Mononuclear cell (primary cell): ENCODE measurements around the gene PNLIPRP1. TPM values are rescaled to one million over a fixed set of nuclear protein-coding genes. Genes with fewer than 3 reads are reported as not detected.

ENCODE experiments used
- H3K27me3 ChIP-seq: 2 replicates; pipeline ENCODE4 v1.6.0; 2011; ENCODE audit warnings: low read length, control low read depth; ENCODE audit not compliant: insufficient read depth
- H3K4me1 ChIP-seq: 2 replicates; pipeline ENCODE4 v1.5.1; 2011; ENCODE audit warnings: mild to moderate bottlenecking, low read length, control low read depth; ENCODE audit not compliant: insufficient read depth
- H3K4me3 ChIP-seq: 2 replicates; pipeline ENCODE4 v1.5.1; 2011; ENCODE audit warnings: mild to moderate bottlenecking, low read length, moderate library complexity
- H3K9me3 ChIP-seq: 2 replicates; pipeline ENCODE4 v1.5.1; 2011; ENCODE audit warnings: low read depth, mild to moderate bottlenecking, control low read depth, low read length
- total RNA-seq: library from RNA; depleted of rRNA; stranded (reverse); fragments of >200 nt; gene quantifications from one replicate; pipeline ENCODE4 v1.2.3, GENCODE V29; 2012

The PNLIPRP1 gene
- total RNA-seq, 1 donor = not detected

DNA sequence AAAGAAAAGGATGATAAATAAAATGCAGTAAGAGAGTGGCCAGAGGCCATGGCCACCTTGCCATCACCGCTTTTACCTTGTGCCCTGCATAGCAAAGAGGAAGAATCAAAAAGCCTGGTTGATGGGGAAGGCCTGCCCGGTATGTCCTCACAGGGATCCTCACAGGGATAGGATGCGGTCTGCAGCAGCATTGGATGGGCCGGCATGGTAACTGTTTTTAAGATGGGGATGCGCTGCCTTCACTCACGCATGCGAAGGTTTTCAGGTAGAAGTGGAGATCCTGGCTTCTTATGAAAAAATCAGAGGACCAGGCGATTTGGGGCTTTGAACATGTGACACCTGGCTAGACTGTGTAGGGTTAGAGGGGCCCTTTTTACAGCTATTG is 42.4 kb downstream of the PNLIPRP1 start:
- H3K4me3 ChIP-seq = no peak overlapping the region
- H3K27me3 ChIP-seq = no peaks in the 10 kb centered on the region
- H3K9me3 ChIP-seq = no peaks in the 10 kb centered on the region
- no peaks in the 10 kb centered on the region for H3K4me1 ChIP-seq

DNA sequence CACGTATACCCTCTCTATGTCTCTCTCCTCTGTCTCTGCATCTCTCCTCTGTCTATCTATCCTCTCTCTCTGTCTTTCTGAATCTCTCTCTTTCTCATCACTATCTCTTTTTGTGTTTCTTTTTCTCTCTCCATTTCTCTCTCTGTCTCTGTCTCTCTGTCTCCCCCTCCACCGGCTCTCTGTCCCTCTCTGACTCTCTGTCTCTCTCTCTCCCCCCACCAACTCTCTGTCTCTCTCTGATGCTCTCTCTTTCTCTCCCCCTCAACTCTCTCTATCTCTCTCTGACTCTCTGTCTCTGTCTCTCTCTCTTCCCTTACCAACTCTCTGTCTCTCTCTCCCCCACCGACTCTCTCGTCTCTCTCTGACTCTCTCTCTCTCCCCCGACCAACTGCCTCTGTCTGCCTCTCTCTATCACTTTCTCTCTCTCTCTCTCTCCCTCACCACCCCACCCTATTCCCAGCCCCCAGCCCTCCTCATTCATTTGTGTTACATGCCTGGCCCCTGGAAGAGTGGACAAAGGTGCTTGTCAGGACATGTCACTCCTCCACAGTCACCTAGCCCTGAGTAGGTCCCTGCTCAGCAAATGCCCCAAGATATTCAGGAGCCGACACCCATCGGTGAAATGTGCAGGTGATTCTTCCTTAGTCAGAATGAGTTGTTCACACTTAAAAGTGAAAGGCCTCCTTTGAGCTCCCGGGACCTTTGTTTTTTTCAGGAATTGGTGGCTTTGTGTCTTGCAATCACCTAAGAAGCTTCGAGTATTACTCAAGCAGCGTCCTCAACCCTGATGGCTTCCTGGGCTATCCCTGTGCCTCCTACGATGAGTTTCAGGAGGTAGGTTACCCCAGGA is 43.6 kb downstream of the PNLIPRP1 start:
- no peaks in the 10 kb centered on the region for H3K4me1 ChIP-seq
- no peaks in the 10 kb centered on the region for H3K27me3 ChIP-seq
- H3K4me3 ChIP-seq = no peak overlapping the region
- H3K9me3 ChIP-seq = no peaks in the 10 kb centered on the region

DNA sequence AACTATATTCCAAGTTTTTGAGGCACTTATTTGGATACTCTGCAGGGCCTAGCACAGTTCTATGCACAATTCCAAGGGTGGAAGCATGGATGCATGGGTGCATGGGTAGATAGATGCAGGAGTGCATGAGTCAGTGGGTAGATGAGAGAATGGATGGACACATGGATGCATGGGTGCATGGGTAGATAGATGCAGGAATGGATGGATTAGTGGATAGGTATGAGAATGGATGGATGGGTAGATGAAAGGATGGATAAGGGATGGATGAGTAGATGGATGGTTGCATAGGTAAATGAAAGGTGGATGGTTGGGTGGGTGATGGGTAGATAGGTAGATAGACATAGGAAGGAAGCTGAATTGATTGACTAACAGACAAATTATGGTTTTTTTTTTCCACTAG is 45.6 kb downstream of the PNLIPRP1 start:
- no peaks in the 10 kb centered on the region for H3K9me3 ChIP-seq
- H3K4me3 ChIP-seq = no peak overlapping the region
- H3K4me1 ChIP-seq = no peaks in the 10 kb centered on the region
- H3K27me3 ChIP-seq = no peaks in the 10 kb centered on the region

DNA sequence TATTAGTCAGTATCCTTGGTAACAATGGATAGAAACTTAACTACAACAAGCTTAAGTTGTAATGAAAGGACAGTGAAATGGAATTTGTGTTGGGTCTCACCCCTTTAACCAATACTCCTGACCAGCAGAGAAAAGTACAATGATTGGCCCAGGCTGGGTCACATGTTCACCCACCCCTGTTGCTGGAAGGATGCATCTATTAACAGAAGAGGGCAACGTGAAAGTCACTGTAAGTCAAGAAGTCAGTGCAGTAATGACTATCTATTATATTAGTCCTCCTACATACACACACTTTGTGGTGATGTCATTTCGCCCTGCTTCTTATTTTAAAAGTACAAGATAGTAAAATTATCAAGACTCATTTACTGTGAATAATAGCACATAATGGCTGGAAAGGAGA is 46.2 kb downstream of the PNLIPRP1 start:
- H3K4me3 ChIP-seq = no peak overlapping the region
- no peaks in the 10 kb centered on the region for H3K9me3 ChIP-seq
- no peaks in the 10 kb centered on the region for H3K4me1 ChIP-seq
- H3K27me3 ChIP-seq = no peaks in the 10 kb centered on the region

DNA sequence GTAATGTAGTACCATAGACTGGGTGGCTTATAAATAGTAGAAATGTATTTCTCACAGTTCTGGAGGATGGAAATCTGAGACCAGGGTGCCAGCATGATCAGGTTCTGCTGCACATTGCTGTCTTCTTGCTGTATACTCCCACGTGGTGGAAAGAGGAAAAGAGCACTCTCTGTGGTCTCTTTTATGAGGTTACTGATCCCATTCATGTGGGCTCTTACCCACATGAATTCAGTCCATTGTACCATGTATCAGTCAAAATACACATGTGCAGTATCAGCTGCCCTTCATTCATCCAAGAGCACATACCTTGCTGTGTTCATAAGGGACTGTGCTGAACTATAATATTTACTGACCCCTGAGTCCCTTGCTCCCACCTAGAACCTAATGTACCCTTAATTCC is 47.1 kb downstream of the PNLIPRP1 start:
- H3K9me3 ChIP-seq = no peaks in the 10 kb centered on the region
- no peaks in the 10 kb centered on the region for H3K27me3 ChIP-seq
- H3K4me3 ChIP-seq = no peak overlapping the region
- H3K4me1 ChIP-seq = no peaks in the 10 kb centered on the region

DNA sequence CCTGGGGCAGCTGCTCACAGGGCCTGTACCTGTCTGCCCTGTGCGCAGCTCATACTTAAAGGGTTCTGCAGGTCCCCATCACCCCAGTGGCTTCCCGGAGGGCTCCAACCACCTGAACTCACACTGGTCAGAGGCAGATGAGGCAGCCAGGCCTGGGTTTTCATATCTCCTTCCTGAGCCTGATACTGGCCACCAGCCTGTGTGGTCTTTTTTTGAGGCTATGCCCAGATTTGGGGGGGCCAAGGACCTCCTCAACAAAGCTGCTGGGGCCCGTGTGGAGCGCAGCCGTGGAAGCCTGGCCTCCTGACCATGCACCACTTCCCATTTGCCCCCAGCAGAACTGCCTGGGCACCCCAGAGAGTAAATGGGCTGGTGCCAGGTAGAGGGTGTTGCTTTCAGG is 55.7 kb downstream of the PNLIPRP1 start:
- H3K4me3 ChIP-seq = no peak overlapping the region
- H3K27me3 ChIP-seq = no peaks in the 10 kb centered on the region
- no peaks in the 10 kb centered on the region for H3K9me3 ChIP-seq
- H3K4me1 ChIP-seq = no peaks in the 10 kb centered on the region

DNA sequence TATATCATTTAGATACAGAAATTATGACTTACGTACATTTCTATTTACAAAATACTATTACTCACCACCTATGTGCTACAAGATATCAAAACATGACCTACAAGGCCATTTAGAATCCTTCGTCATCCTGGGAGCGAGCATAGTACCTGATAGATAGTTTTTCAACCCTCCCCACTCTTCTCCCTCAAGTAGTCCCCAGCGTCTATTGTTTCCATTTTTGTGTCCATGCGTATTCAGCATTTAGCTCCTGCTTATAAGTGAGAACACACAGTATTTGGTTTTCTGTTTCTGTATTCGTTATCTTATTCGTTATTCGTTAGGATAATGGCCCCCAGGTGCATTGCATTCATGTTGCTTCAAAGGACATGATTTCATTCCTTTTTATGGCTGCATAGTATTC is 58.1 kb downstream of the PNLIPRP1 start:
- H3K4me1 ChIP-seq = no peaks in the 10 kb centered on the region
- H3K4me3 ChIP-seq = no peak overlapping the region
- no peaks in the 10 kb centered on the region for H3K9me3 ChIP-seq
- no peaks in the 10 kb centered on the region for H3K27me3 ChIP-seq

DNA sequence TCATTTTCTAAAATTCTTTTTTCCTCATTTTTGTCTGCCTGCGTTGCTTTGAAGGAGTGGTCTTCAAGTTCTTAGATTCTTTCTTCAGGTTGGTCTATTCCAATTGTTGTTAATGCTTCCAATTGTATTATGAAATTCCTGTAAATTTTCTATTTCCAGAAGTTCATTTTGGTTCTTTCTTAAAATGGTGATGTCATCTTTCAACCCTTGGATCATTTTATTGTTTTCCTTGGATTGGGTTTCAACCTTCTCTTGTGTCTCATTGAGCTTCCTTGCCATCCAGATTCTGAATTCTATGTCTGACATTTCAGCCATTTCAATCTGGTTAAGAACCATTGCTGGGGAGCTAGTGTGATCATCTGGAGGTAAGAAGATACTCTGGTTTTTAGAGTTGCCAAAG is 63.1 kb downstream of the PNLIPRP1 start:
- Histone ChIP-seq H3K4me1 (no peaks in the 10 kb centered on the region), H3K9me3 (no peaks in the 10 kb centered on the region), H3K4me3 (no peak overlapping the region), H3K27me3 (no peaks in the 10 kb centered on the region)

DNA sequence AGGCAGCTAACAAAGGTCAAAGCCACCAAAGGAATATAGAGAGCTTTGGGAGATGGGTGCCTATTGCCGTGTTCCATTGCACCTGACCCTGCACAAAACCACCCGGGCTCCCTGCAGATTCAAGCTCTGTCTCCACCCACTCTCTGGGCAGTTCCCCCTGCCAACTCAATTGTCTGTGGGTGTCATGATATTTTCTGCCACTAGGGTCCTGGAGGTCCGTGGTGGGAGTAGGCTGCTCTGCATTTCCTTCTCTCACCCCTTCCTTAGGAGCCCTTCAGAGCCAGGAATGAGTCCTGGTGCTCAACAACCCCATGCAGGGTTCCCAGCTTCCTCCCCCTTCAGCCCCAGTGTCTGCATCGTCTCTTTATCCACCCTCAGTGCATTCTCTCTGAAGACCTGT is 64.1 kb downstream of the PNLIPRP1 start:
- H3K9me3 ChIP-seq = no peaks in the 10 kb centered on the region
- no peaks in the 10 kb centered on the region for H3K27me3 ChIP-seq
- no peak overlapping the region for H3K4me3 ChIP-seq
- H3K4me1 ChIP-seq = no peaks in the 10 kb centered on the region

DNA sequence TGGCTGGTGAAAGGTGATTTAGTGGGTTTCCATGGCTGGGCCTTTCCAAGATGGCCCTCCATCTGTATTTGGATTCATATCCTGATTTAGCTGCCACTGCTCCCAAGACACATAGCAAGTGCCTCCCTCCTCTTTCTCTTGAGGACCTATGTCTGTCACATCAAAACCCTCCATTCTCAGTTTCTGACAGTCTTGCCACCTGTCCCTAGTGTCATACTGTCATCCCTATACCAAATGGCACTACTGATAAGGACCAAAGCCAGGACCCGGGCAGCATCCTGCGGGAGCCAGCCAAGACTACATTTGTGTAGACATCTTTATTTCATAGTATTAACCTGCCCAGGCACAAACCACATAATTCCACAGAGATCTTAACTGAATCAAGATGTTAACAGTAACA is 64.8 kb downstream of the PNLIPRP1 start:
- Histone ChIP-seq H3K27me3 (no peaks in the 10 kb centered on the region), H3K4me1 (no peaks in the 10 kb centered on the region), H3K9me3 (no peaks in the 10 kb centered on the region), H3K4me3 (no peak overlapping the region)

DNA sequence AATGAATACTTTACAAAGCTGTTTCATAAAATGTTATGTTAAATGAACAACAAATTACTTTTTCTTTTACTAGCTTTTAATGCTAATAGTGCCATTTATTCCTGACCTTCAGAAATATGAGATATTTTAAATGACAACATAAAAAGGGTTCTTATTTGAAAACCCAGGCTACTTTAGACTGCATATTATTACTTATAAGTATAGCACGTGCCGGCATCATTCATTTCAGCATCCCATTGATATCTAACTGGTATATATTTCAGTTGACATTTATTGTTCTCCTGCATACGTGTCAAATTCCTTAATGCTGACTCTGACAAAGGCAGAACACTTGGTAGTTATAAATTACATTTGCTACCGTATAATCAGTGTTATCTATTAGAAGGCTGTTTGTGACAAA is 65.3 kb downstream of the PNLIPRP1 start:
- H3K4me3 ChIP-seq = no peak overlapping the region
- no peaks in the 10 kb centered on the region for H3K4me1 ChIP-seq
- no peaks in the 10 kb centered on the region for H3K9me3 ChIP-seq
- H3K27me3 ChIP-seq = no peaks in the 10 kb centered on the region

DNA sequence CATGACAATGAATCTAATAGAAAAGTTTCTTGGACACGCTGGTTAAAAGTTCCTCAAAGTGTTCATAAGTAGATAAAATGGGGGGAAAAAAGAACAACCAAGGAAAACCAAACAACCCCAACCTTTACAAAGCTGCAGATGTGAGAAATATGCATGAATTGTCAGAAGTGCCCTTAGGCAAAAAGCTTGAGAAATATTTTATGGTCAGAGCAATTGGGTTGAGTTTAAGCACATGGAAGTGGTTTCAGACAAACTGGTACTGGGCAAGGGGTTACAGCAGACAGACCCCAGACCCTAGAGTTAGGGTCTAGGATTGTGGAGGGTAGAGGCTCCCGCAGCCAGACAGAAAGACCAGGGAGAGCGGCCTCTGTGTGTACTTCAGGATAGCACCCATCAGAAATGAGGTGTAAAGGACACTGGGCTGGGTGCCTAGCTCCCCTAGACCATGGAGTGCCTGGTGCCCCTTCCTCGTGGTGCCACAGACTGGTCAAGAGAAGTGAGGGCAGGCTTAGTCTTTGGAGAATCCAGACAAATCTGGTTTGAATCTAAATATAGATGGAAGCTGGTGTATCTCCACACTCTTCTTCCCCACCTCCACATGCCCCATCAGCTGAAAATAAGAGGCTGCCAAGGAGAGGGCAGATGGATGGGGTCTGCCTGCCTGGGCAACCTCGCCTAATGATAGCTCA is 67.2 kb downstream of the PNLIPRP1 start:
- H3K4me1 ChIP-seq = no peaks in the 10 kb centered on the region
- no peaks in the 10 kb centered on the region for H3K9me3 ChIP-seq
- no peaks in the 10 kb centered on the region for H3K27me3 ChIP-seq
- H3K4me3 ChIP-seq = no peak overlapping the region

Other genes with a start within 250 kb of the PNLIPRP1 start
- not detected for gene PNLIPRP3, start 163.1 kb upstream of the PNLIPRP1 start, total RNA-seq
- not detected for gene PNLIP, start 45.0 kb upstream of the PNLIPRP1 start, total RNA-seq
- not detected for gene PNLIPRP2, start 30.0 kb downstream of the PNLIPRP1 start, total RNA-seq
- gene HSPA12A, start 151.6 kb downstream of the PNLIPRP1 start, total RNA-seq = under 0.01 TPM